ENCODE measurements around the gene TOP3B. TPM values are rescaled to one million over a fixed set of nuclear protein-coding genes. Genes with fewer than 3 reads are reported as not detected.

The TOP3B gene
- total RNA-seq, 1 donor from 2014 or later: 13.1 TPM

DNA sequence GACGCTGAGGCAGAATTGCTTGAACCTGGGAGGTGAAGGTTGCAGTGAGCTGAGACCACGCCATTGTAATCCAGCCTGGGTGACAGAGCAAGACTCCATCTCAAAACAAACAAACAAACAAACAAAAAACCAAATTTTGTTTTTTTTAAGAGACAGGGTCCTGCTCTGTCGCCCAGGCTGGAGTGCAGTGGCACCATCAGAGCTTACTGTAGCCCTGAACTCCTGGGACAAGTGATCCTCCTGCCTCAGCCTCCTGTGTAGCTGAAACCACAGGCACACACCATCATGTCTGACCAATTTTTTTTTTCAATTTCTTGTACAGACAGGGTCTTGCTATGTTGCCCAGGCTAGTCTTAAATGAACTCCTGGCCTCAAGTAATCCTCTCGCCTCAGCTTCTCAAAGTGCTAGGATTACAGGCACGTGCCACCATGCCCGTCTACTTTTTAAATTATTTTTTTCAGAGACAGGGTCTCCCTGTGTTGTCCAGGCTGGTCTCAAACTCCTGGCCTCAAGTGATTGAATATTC lies 16.8 kb downstream of the TOP3B start:
- DNase-seq (ENCODE audit: low spot score): no peak
- intact Hi-C loops (cut with DNase I): no loop called here

DNA sequence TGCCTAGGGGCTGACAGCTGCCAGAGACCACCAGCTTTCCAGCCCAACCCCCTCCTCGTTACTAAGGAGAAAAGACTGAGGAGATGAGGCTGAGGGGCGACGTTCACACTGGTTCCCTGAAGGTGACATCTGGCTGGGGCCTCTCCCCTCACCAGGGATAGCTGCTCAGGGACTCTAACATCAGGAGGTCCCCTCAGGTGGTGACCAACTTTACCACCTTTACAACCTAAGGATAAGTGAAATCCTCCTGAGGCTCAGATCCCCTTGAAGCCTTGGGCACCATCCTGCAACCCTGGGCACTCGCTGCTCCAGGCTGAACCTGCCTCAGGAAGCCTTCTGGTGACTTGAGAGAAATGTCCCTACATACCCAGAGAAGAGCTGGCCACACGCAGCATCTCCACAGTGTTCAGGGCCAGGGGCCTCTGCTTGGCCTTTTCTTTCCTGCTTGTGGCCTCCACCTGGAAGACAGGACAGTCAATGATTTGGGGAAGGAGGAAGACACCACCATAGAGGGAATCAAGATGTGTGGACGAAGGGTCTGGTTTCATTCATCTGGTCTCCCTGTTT lies 17.6 kb downstream of the TOP3B start:
- intact Hi-C loops (cut with DNase I): no loop called here
- no peak for DNase-seq (ENCODE audit: low spot score)

DNA sequence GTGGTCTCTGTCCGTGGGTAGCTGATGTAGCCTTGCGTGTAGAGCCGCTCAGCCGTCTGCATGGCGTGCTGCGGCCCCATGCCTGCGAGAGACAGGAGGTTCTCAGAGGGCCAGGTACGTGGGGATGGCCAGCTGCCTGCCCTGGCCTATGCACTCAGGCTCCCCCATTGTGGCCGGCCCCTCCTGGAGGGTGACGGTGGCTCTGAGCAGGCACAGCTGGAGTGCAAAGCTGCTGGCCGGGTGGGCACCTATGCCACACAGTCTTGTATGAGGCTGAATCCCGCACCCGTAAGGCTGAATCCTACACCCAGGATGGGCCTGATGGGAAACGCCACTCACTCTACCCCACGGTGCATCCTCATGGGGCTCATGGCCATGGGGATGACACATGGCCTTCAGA lies 18.4 kb downstream of the TOP3B start:
- intact Hi-C loops (cut with DNase I): no loop called here
- DNase-seq (ENCODE audit: low spot score): no peak

DNA sequence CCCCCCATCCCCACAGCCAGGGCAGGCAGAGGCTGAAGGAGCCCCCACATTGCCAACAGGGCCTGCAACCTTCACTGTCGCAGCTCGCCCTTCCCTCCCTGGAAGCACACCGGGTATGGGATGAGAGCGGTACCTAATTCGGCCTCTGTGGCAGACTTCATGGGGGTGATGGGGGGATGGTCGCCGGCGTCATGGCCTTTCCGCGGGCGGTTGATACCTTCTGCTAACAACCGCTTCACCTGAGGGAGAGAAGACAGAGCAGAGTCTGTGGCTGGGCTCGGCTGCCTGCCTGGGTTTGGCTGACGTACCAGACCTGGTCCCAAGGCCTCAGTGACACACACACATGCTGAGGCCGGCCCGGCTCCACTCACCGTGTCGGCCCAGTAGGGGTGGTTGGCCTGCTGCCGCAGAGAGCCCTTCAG lies 18.8 kb downstream of the TOP3B start:
- DNase-seq (ENCODE audit: low spot score): no peak
- intact Hi-C loops (cut with DNase I): no loop called here

DNA sequence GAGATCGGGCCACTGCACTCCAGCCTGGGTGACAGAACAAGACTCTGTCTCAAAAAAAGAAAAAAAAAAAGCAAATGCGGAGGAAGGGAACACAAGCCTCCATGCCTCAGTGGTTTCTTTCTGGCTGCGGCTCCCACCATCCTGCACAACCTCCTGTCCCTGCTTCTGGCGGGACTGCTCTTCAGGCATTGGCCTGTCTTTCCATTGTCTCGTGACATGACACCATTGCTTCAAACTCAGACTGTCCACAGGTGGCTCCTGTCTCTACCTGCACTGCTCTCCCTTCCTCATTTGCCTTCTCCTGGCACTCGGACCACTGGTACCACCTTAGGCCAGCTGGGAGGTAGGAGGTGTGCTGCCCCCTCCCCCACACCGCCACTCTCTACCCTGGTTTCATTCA lies 19.3 kb downstream of the TOP3B start:
- intact Hi-C loops (cut with DNase I): no loop called here
- DNase-seq (ENCODE audit: low spot score): no peak

DNA sequence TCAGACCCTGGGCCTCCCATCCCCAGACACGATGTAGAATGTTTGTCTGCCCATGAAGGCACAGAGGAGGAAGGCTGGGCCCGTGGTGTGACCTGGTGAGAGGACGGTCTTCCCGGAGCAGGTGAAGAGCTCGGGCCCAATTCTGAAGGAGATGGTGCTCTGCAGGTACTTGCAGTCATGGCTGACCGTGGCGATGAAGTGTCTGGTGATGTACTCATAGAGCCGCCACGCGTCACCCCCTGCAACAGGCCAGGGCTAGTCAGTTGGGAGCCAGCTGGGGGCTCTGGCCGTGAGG lies 20.0 kb downstream of the TOP3B start:
- no peak for DNase-seq (ENCODE audit: low spot score)
- intact Hi-C loops (cut with DNase I): no loop called here

DNA sequence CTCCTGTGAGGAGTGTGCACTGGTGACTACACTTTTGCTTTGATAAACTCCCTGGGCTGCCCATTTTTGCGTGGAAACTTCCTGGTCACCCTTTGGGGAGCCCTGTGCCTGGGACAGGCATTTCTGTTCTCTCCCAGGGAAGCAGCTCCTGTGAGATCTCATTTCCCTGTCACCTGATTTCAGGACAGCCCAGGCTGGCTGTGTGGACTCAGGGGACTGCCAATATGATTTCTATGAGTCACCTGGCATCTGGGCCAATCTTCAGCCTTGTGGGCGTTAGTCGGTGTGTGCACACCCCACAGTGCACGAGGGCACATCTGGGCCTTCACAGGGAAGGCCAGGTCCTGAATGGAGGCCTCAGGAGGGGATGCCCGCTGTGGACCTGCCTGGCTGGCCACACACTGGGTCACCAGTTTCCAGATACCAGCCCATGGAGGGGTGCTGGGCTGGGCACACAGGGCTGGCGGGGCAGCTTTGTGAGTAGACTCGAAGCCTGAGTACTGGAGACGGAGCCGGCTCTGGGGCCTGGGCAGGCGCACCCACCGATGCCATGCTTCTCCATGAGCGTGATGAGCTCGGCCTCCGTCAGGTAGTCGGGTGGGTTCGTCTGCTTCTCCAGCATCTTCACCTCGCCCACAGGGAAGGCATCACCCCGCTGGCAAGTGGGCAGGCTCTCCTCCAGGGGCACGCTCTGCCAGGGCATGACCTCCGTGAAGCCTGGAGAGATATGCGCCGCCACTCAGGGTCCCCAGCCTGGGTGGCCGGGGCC lies 20.5 kb downstream of the TOP3B start:
- intact Hi-C loops (cut with DNase I): no loop called here
- DNase-seq (ENCODE audit: low spot score): no peak

DNA sequence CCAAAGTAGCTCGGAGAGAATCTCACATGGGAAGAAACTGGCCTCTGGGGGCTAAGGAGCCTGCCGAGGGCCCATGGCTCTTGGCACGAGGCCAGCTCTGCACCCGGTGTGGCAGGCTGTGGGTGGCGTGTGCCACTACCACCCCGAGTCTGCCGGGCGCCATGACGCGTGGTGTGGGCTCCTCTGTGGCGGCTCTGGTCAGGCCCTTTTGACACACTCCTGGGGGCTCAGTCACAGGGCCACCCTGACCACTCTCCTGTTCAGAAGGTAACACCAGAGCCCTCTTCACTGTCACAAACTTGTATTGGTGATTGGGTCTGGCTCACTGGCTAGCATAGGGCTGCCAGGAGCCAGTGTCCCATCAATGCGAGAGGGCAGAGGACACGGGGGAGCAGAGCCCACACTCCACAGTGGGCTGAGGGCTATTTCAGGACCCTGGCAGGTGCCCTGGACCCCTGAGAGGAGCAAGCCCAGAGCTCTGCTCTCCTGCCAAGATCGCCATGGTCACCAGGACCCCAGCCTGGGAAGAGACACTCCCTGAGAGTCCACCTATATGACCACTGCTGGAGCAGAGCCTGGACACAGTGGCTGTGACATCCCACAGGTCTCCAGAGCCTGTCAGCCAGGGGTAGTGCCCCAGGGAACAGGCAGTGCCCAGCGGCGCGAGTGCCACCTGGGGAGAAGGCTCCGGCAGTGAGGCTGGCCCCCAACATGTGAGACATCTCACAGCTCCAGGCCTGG lies 21.3 kb downstream of the TOP3B start:
- no peak for DNase-seq (ENCODE audit: low spot score)
- intact Hi-C loops (cut with DNase I): no loop called here

DNA sequence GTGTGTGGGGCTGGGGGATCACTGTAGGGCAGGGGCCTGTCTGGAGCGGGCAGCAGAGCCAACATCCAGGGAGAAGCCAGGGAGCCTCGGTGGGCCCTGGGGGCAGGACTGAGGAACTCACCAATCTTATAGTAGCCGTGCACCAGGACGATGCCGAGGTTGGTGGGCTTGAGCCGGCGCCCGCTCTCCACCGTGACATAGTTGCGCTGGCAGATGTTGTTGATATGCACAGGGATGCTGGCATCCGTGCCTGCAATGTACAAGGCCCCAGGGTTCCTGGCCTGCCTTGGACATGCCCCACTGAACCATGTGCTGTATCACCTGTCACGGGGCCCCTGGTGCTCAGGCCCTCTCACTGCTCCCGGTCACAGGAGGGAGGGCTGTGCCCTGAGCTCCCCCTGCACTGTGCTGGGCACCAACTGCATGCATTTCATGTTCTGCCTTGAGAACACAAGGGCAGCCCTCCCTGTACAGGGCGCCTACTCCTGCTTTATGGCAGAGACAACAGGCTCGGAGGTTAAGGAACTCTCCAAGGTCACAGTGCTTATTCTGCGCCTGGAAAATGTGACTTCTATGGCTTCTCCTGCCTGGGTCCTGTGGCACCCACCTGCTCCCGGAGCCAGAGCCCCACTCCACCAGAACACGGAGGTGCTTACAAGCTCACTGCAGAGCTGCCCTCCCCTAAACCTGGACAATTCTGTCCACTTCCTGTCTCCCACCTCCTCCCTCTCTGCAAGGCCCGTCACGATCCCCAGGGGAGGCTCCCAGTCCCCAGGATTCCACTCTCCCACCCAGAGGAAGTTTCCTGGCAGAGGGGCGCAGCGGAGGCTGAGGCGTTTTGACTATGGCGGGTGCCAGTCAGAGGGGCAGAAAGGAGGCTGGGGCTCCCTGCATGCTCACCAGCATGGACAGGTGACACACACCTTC lies 22.1 kb downstream of the TOP3B start:
- DNase-seq (ENCODE audit: low spot score): no peak

DNA sequence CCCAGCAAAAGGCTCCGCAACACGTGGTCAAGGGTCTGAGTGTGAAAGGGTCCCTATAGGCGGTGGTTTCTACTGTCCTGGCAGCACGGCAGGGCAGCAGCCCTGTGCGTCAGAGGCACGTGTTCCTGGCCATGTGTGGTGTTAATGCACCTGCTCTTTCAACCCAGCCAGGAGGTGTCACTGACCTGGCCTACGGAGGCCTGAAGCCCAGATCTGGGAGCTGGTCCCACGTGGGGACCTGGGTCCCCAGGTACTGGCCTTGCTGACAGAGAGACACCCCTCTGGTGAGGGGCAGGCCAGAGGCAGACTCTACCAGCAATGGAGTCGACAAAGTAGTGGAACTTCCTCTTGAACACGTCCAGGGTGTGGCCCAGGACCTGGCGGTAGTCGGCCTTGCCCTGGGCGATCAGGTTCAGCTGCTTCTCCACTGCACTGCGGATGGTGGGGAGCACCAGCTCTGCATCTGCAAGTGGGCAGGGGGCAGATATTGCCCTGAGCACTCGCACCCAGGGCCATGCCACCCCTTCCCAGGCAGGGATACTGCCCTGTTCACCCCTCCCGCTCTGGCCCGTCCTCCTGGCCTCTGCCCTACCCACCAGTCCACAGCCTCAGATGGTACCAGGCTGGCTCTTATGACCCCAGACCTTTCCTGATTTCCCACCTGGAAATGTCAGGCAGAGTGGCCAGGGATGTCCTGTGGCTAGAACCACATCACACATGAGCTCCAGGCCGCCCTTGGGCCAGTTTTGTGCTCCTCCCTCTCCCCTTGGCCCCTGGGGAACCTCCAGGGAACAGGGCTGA lies 23.1 kb downstream of the TOP3B start:
- intact Hi-C loops (cut with DNase I): no loop called here
- DNase-seq (ENCODE audit: low spot score): no peak

More for the DNA sequence above, 22.1 kb downstream of the TOP3B start:
- intact Hi-C loops (cut with DNase I): no loop called here

DNA sequence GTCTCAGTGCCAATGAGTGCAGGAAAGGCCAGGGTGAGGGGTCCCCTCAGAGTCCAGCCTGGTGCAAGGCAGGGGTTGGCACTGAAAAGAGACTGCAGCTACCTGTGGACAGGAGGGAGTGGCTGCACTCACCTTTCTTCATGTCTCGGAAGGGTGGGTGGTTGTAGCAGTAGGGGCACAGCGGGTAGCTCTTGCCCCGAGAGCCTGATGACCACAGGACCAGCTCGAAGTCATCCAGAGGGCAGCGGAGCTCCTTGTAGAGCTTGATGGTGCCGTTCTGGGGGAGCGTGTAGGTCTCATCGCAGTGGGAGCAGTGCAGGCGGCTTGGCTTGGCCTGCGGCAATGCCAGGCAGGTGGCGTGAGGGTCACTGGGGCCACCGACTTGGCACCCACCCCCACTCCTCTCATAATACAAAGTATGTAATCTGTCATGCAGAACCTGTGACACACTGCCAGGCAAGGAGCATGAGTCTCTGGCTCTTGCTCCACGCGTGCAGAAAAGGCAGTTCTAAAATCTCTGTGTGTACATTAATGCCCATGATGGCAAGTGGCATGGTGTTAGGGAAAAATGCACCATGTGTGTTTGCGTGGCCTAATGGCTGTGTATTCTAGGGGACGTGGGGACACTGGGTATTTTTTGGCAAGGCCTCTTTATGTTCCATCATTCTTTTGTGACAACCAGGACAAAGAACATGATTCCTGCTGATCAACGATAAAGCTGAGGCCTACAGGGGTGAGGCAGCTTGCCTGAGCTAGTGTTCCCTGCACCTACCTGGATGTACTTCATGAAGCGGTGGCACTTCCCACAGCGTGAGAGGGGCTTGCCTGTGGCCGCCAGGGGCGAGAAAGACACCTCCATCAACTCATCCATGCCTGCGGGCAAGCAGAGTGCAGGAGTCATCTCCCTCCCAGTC lies 24.0 kb downstream of the TOP3B start:
- DNase-seq (ENCODE audit: low spot score): no peak
- intact Hi-C loops (cut with DNase I): no loop called here

DNA sequence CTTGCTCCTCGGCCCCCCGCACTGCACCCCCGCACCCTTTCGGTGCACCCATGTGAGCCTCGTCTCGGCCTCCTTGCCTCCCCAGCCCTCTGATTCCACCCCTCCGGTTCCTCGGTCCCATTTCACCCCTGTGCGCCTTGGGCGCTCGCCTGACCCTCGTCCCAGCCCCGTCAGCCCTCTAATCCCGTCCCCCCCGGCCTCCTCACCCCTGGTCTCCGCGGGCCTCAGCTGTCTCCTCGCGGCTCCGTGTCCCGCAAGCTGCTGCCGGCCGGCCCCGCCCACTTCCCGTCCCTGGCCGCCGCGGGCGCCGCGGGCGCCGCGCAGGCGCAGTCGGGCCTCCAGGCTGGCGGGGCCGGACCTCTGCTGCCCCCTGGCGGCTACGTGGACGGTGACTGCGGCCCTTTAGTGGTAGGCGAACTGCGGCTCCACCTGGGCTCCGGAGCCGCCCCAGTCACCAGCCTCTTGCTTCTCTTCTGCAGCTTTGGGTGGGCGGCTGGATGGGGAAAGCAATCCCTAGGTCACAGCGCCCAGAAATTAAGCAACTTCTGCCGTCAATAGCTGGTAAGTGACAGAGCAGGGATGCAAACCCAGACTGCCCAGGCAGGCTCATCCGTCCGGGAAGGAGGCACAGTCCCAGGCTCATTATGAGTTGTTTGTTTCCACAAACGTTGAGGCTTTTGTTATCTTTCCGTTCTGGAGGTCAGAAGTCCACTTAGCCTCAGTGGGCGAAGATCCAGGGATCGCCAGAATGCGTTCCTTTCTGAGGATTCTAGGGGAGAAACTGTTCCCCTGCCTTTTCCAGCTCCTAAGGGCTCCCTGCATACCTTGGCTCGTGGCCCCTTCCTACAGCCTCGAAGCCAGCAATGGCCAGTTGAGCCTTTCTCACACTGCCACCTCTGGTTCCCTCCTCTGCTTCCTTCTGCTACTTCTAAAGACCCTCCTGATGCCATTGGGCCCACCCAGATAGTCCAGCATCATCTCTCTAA lies 29.7 kb downstream of the TOP3B start, which contains the start of gene PPM1F:
PPM1F (minus strand) TSS at position 263 of the 986 bp plus-strand sequence. CDS start 6,800 bp downstream, outside the sequence.
- peak; percentile 95 for DNase-seq (ENCODE audit: low spot score)
- intact Hi-C loops (cut with DNase I): loop anchor here (2.0 kb wide), 2 partner anchors 14 to 216 kb away; no protein-coding TSS in a partner anchor

DNA sequence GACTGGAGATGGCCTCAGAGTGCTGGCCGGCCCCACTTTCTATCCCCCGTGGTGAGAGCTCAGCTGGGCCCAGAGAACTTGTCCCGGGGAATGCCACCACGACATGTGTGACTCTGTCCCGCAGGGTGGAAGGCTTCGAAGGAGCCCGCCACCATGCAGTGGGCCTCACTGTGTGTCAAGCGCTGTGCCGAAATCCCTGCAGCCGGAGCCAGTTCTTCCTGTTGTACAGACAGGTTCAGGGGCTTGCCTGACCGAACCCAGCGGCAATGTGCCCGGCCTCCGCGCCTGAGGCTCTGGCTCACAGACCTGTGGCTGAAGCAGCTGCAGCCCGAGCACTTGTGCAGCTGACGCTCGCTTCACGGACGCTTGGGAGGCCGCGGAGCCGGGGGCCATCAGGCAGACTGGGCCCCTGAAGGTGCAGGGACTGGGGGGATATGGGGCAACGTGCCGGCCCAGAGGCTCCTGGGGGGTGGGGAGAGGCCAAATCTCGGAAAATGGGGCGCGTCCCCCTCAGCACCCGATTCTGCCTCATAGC lies 30.6 kb downstream of the TOP3B start:
- DNase-seq (ENCODE audit: low spot score): peak; percentile 83
- intact Hi-C loops (cut with DNase I): loop anchor here (2.0 kb wide), 2 partner anchors 13 to 215 kb away; no protein-coding TSS in a partner anchor

DNA sequence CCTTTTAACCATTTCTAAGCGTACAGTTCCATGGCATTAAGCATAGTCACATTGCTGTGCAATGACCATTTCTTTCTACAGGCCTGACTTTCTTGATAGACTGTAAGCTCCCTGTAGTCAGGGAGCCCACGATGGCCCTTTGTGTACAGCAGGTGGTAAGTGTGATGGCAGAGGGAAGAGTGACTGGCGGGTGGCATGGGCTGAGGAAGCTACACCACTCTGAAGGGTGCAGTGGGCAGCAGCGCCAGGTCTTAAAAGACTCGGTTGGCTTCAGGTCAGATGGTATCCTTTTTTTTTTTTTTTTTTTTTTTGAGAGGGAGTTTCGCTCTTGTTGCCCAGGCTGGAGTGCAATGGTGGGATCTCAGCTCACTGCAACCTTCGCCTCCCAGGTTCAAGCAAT lies 31.5 kb downstream of the TOP3B start:
- intact Hi-C loops (cut with DNase I): no loop called here
- DNase-seq (ENCODE audit: low spot score): no peak

DNA sequence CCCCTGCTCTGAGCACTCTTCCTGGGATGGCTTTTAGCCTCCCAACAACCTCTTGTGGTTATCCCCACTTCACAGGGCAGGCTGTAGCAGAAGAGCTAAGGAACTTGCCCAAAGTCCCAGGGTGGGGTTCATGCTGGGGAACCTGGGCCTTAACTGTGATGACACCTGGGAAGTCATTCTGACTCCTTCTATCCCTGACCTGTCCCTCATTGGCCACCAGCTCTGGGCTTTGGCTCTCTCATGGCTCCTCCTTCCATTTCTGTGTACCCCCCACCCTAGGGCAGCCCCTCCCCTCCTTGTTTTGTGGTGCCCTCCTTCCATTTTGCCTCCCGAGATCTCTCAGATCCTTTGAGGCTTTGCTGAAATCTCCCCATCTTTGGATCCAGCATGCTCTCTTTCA lies 32.6 kb downstream of the TOP3B start:
- intact Hi-C loops (cut with DNase I): no loop called here
- DNase-seq (ENCODE audit: low spot score): no peak

DNA sequence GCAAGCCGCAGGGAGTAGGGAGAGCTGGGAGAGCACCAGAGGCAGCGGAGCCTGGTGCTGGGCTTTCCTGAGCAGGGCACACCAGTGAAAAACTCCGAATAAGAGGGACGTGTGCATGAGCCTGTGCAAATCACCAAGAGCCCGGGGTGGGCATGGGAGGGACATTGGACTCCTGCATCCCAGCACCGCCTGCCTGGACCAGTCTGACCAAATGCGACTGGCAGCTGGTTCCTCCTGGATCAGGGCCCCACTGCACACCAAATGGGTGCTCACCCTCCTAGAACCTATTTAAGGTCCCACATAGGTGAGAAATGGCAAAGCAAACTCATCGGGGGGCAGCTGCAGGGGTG lies 33.0 kb downstream of the TOP3B start:
- no peak for DNase-seq (ENCODE audit: low spot score)
- intact Hi-C loops (cut with DNase I): no loop called here
